SH-SY5Y (cell line): ENCODE results near the gene TMEM38B.

Experiments used
- GATA2 ChIP-seq: IDR thresholded peaks from 2 replicates; pipeline ENCODE4 v1.6.1; 2011; ENCODE audit warnings: mild to moderate bottlenecking, low read depth, low read length
- GATA3 ChIP-seq: IDR thresholded peaks from 2 replicates; pipeline ENCODE4 v1.6.1; 2011; ENCODE audit warnings: low read depth, mild to moderate bottlenecking, low read length, moderate library complexity

Gene TMEM38B

DNA sequence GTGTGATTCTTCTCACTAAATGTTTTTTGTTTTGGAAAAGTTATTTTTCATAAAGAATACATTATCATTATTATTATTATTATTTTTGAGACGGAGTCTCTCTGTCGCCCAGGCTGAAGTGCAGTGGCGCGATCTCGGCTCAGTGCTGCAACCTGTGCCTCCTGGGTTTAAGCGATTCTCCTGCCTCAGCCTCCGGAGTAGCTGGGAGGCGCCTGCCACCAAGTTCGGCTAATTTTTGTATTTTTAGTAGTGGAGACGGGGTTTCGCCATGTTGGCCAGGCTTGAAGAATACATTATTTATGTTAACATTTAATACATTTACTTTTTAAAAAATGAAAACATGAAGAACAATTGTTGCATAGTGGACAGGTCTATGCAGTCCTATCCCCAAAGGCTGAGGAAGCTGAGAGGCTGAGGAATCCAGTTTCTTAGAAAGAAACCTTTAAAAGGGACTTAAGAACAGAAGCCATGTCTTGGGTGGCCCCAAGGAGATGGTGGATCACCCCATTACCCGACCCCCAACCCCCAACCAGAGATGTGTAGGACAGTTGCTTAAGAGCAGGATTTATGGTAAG is 2.0 kb downstream of the TMEM38B start:
- TF ChIP-seq GATA2 (no peak), GATA3 (no peak)

DNA sequence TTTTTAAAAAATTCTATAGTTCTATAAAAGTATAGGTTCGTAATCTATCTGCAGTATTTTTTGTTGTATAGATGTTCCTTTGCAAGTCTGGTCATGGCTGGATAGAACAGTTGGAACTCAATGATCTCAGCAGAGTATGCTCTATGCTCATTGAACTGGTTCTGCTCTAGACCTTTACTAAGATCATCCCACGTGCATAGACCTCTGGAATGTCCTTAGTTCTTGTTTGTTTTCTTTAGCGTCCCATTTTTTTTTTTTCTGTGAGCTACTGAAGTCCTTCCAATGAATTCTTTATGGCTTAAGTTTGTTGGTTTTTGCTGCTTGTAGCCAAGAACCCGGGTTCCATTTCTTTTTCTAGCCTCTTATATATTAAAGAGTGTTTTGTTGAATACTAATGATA is 3.5 kb downstream of the TMEM38B start:
- no peak for TF ChIP-seq GATA3

DNA sequence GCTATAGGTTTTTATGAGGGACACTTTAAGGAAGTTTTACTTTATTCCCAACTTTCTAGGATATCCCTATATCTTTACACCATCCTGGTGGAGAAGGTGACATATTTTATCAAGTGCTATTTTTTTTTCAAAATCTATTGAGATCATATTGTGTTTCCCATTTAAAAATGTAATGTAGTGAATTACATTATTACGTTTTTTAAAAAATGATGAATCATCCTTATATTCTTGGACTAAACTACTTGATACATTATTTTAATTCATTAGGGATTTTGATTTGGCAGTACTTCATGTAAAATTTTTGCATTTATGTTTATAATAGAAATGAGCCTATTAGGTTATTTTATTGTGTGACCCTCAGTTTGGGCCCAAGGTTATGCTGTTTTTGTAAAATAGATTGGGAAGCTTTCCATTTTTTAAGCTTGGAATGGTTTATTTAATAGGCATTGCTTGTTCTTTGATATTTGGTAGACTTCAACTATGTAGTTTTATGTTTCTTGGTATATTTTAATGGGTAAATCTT is 4.1 kb downstream of the TMEM38B start:
- no peak for TF ChIP-seq GATA3
- no peak for TF ChIP-seq GATA2

DNA sequence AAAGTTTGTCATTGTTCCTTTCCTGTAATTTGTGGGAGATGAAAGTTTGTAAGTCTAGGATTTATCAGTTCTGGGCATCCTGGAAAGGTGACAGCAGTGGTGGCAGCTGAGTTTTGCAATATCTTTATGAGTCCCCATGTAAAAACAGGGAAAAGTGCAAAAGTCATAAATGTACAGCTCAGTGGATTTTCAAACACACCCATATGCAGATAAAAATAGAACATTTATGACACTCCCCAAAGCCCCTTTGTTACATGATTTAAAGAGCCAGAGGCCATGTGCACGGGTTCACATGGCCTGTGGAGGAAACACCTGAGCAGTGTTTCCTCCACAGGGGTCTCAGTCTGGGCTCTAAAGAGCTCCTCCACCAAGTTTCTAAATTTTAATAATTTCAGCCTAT is 6.3 kb downstream of the TMEM38B start:
- TF ChIP-seq GATA3 (no peak), GATA2 (no peak)

DNA sequence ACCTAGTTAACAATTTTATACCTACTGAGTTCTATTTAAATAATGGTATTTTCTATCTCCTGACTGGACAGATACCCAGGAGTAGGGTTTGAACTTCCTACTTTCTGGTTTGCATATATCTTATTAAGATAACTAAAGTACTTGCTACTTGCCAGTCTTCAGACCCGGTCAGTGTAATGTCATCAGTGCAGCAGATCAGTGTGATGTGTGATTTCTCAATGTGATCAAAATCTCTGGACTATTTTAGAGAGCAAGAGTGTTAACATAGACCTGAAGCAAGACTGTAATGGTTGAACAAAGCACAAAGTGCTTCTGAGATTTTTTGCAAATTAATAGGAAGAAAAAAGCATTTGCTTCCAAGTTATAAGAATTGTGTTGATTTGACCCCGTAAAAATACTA is 6.8 kb downstream of the TMEM38B start:
- TF ChIP-seq GATA2 (no peak), GATA3 (no peak)

DNA sequence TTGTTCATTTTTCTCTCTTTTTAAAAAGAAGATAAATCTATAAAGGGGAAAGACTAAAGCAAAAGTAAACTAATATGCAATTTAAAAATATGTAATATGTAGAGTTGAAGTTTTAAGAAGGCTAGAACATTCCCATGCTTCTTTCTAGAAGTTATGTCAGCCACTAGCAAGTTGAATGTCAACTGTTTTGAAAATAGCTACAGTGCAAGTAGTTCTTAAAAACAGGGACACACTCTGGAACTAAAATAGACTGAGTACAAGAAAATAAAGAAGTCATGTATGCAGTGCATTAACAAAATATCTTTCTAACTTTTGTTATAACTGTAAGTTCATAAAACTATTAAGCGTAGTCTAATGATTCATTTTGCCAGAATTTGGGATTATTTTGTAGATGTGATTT is 7.9 kb downstream of the TMEM38B start:
- no peak for TF ChIP-seq GATA2
- no peak for TF ChIP-seq GATA3

DNA sequence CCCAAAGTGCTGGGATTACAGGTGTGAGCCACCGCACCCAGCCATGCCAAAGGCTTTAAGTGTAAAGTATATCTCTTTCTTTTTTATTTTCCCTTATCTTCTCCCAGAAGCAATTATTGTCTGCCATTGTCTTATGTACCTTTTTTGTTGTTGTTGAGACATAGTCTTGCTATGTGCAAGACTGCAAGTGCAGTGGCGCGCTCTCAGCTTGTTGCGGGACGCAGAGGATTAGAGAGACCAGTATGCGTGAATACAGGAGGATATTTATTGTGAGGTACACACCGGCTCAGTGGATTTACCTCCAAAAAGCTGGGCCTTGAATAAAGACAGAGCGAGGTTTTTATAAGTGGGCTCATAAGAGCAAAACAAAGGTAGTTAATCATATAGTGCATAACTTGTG is 11.8 kb downstream of the TMEM38B start:
- TF ChIP-seq GATA2 (no peak), GATA3 (no peak)

DNA sequence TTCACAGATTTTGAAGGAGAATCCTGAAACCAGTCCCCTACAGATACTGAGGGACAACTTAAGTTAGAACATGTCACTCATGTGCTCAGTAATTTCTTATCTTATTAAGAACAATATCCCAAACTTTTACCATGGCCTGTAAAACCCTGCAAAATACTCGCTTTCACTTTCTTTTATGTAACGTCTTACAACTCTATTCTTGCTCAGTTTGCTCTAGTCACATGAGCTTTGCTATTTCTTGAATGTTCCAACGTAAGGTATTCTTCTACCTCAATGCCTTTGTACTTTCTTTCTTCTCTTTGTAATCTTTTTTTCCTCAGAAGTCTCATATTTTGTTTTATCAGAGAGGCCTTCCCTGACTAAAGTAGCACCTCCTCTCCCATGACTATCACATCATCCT is 14.1 kb downstream of the TMEM38B start:
- TF ChIP-seq GATA3, result no peak
- no peak for TF ChIP-seq GATA2

DNA sequence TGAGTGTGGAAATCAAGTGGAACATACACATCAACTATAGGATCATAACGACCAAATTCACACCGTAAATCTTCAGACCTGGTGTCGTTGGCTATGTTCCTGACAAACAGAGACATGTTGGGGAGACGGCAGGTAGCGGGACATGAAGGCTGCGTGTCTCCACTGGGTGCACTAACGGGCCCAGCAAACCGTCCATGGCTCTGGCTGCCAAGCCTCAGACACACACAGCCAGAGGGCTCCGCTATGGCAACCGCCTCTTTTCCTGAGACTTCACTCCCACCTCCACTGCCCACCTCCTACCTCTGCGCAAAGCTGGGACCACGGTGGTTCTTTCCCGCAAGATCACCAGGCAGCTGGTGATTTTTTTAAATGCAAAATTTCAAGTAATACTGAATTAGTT is 16.3 kb downstream of the TMEM38B start:
- no peak for TF ChIP-seq GATA2
- TF ChIP-seq GATA3, result no peak

DNA sequence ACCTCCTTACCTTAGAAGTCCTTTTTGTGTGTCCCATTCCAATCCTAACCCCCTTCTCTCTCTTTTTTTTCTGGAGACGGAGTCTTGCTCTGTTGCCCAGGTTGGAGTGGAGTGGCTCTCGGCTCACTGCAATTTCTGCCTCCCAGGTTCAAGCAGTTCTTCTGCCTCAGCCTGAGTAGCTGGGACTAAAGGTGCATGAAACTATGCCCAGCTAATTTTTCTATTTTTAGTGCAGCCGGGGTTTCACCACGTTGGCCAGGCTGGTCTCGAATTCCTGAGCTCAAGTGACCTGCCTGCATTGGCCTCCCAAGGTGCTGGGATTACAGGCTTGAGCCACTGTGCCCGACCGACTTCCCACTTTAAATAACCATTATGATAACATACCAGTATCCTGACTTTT is 17.5 kb downstream of the TMEM38B start:
- TF ChIP-seq GATA2 (no peak), GATA3 (no peak)

DNA sequence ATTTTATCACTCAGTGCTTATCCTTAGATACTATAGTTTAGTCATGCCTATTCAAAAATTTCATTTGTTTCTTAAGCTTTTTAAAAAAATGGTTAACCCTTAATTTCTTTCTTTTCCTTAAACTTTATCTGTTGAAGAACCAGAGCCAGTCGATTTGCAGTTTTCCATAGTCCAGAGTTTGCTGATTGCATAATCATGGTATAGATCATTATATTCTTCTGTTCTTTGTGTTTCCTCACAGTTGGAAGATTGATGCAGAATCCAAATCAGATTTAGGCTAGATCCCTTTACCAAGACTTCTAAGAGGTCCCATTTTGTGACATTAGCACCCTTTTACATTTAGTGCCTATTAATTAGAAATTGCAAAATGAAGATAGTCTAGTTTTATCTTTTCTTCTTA is 18.0 kb downstream of the TMEM38B start:
- TF ChIP-seq GATA2 (no peak), GATA3 (no peak)

DNA sequence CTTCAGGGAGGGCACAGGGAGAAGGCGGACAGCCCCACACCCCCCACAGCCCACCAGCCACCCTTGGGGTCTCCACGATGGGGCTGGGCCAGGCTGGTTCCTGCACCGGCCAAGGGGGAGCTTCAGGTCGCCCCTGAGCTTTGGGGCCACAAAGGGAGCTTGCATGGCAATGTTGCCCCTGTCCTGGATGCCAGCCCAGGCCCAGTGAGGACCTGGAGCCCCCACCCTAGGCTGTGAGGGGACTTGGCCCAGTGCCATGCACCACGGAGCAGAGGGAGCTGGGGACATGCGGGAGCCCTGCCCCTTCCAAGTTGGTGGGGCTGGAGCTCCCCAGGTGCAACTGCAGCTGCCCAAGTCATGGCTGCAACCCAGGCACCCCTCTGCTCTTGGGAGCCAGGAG is 18.4 kb downstream of the TMEM38B start:
- TF ChIP-seq GATA2 (no peak), GATA3 (no peak)

DNA sequence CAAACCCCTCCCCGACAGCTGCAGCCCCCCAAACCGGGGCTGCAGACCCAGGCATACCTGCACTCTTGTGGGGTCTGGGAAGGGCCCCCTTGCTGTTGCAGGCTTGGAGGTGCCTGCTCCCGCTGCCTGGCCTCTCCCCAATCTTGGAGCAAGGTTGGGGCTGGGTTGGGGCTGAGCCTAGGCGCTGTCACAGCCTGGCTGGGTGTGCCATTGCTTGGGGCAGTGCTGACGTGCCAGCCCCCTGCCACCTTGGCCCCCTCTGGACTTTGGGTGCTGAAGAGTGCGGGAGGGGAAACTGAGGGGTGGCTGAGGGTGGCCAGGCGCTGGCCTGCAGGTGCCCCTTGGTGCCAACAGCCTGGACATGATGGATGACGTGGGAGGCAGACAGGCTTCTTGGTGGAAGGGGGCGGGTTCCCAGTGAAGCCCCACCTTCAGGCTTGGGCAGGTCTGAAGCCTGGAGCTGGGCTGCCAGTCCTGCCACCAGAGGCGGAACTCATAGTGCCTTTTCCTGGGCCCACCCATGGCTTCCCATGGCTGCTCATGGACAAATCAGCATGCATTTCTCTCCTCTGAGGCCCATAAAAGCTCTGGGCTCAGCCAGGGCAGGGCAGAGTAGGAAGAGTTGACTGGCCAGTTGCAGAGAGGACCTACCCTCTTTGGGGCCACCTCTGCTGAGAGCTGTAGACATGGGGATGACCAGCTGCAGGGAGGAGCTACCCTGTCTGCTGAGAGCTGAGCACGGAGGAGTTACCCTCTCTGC is 19.1 kb downstream of the TMEM38B start:
- no peak for TF ChIP-seq GATA2
- TF ChIP-seq GATA3, result no peak

DNA sequence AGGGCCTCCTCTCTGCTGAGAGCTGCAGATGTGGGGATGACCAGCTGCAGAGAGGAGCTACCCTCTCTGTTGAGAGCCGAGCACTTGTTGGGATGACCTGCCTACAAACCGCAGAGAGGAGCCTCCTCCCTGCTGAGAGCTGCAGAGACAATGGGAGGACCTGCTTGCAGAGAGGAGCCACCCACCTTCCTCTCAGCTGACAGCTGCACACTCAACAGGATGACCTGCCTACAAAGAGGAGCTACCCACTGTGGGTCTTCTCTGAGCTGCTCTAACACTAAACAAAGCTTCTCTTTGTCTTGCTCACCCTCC is 19.6 kb downstream of the TMEM38B start:
- TF ChIP-seq GATA3 (no peak), GATA2 (no peak)

DNA sequence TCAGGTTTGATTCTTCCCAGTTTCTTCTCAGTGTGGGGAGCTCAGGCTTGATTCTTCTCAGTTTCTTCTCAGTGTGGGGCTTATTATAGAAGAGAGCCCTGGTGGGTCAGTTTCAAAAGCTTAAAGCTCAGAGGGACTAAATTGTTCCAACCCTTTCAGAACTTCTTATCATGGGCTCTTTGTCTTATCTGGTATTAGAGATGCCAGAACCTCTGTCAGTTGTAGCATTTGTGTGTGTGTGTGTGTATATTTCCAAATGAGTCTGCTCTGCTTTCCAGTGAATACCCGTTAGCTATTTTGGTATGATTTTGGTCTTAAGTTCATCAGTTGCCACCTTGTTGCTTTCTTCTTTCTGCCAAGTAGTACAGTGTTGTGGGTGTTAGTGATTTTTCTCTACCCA is 21.8 kb downstream of the TMEM38B start:
- TF ChIP-seq GATA2, result no peak
- no peak for TF ChIP-seq GATA3
